HG03378 (cell line): ENCODE results near the gene MRPS18A.
"Not testable (repeated sequence)": the region's sequence is repeated elsewhere in the genome, so short reads cannot be mapped to it uniquely, and the experiment has no call there.

Experiments
- ATAC-seq: cut with Tn5 transposase; IDR thresholded peaks from one replicate; pipeline ENCODE4 v1.9.1; 2021; ENCODE audit warnings: mild to moderate bottlenecking, moderate library complexity; ENCODE audit not compliant: unreplicated experiment

Gene MRPS18A

GRCh38 chr6:43717822-43718221 lies 30.2 kb upstream of the MRPS18A start:
- ATAC-seq = no peak

GRCh38 chr6:43717389-43717788 lies 29.8 kb upstream of the MRPS18A start:
- no peak for ATAC-seq

GRCh38 chr6:43716099-43716498 lies 28.5 kb upstream of the MRPS18A start:
- no peak for ATAC-seq

- peak; percentile 72 for ATAC-seq
These were observed 27.6 kb upstream of the MRPS18A start for GRCh38 chr6:43715056-43715788.

GRCh38 chr6:43714311-43715055 lies 26.9 kb upstream of the MRPS18A start:
- peak; percentile 4 for ATAC-seq

GRCh38 chr6:43713643-43714310 lies 26.2 kb upstream of the MRPS18A start:
- no peak for ATAC-seq

- no peak for ATAC-seq
These were observed 25.0 kb upstream of the MRPS18A start for GRCh38 chr6:43712579-43712978.

GRCh38 chr6:43710576-43710975 lies 23.0 kb upstream of the MRPS18A start:
- no peak for ATAC-seq

GRCh38 chr6:43709654-43710303 lies 22.2 kb upstream of the MRPS18A start:
- ATAC-seq = no peak

- no peak for ATAC-seq
These were observed 21.5 kb upstream of the MRPS18A start for GRCh38 chr6:43708860-43709653.

- ATAC-seq = no peak
These were observed 20.2 kb upstream of the MRPS18A start for GRCh38 chr6:43707767-43708166.

GRCh38 chr6:43707269-43707668 lies 19.7 kb upstream of the MRPS18A start:
- ATAC-seq = no peak

GRCh38 chr6:43706788-43707187 lies 19.2 kb upstream of the MRPS18A start:
- ATAC-seq = no peak

GRCh38 chr6:43705996-43706395 lies 18.4 kb upstream of the MRPS18A start:
- no peak for ATAC-seq

- no peak for ATAC-seq
These were observed 16.2 kb upstream of the MRPS18A start for GRCh38 chr6:43703512-43704429.

- ATAC-seq = no peak
These were observed 15.2 kb upstream of the MRPS18A start for GRCh38 chr6:43702534-43703440.

GRCh38 chr6:43702171-43702533 lies 14.6 kb upstream of the MRPS18A start:
- ATAC-seq = no peak

- not testable (repeated sequence) for ATAC-seq
These were observed 13.5 kb upstream of the MRPS18A start for GRCh38 chr6:43700939-43701560.
